GM23338 (cell line): ENCODE measurements around the gene MEP1A. TPM values are rescaled to one million over a fixed set of nuclear protein-coding genes. Genes with fewer than 3 reads are reported as not detected.

ENCODE experiments used
- ATAC-seq: fragments of 200-7000 bp; cut with Tn5 transposase; 3 replicates; pipeline ENCODE4 v1.9.1; 2020
- DNase-seq: peaks from one replicate; pipeline ENCODE4 v3.0.0-alpha.2; 2015; ENCODE audit warnings: low spot score
- H2AFZ ChIP-seq: fragments of 200-600 bp; sonication (generic); 2 replicates; pipeline ENCODE4 v1.8.0; 2016; ENCODE audit warnings: antibody characterized with exemption, mild to moderate bottlenecking, moderate library complexity
- H3F3A ChIP-seq: fragments of 200-600 bp; sonication (generic); replicated peaks from 2 replicates; pipeline ENCODE4 v1.8.0; 2017; ENCODE audit warnings: antibody characterized with exemption, mixed run types, low read depth
- H3K27ac ChIP-seq: fragments of 200-600 bp; sonication (generic); 2 replicates; pipeline ENCODE4 v1.6.1; 2016; ENCODE audit warnings: low read depth
- H3K27me3 ChIP-seq: fragments of 200-600 bp; sonication (generic); 2 replicates; pipeline ENCODE4 v1.8.0; 2016; ENCODE audit warnings: mild to moderate bottlenecking, mixed run types, moderate library complexity; ENCODE audit not compliant: insufficient read depth
- H3K36me3 ChIP-seq: fragments of 200-600 bp; sonication (generic); 2 replicates; pipeline ENCODE4 v1.8.0; 2016; ENCODE audit warnings: mild to moderate bottlenecking; ENCODE audit not compliant: insufficient read depth
- H3K4me1 ChIP-seq: fragments of 200-600 bp; sonication (generic); 2 replicates; pipeline ENCODE4 v1.8.0; 2016; ENCODE audit warnings: mild to moderate bottlenecking, moderate library complexity; ENCODE audit not compliant: insufficient read depth
- H3K4me2 ChIP-seq: fragments of 200-600 bp; sonication (generic); 2 replicates; pipeline ENCODE4 v1.7.1; 2017; ENCODE audit warnings: mixed run types
- H3K4me3 ChIP-seq: fragments of 200-600 bp; sonication (generic); 2 replicates; pipeline ENCODE4 v1.6.1; 2016; ENCODE audit warnings: mixed run types
- H3K79me2 ChIP-seq: fragments of 200-600 bp; sonication (generic); replicated peaks from 2 replicates; pipeline ENCODE4 v1.8.0; 2017; ENCODE audit warnings: mild to moderate bottlenecking; ENCODE audit not compliant: insufficient read depth
- H3K9me2 ChIP-seq: fragments of 200-600 bp; sonication (generic); 2 replicates; pipeline ENCODE4 v1.8.0; 2017; ENCODE audit not compliant: insufficient read depth
- H4K20me1 ChIP-seq: fragments of 200-600 bp; sonication (generic); replicated peaks from 2 replicates; pipeline ENCODE4 v1.8.0; 2017; ENCODE audit warnings: mild to moderate bottlenecking; ENCODE audit not compliant: insufficient read depth
- H3K27ac Mint-ChIP-seq: 2 replicates; pipeline ENCODE4 v1.8.0; 2020; ENCODE audit warnings: inconsistent platforms, mild to moderate bottlenecking, moderate library complexity, mixed read lengths
- H3K27me3 Mint-ChIP-seq: 3 replicates; pipeline ENCODE4 v1.8.0; 2022; ENCODE audit warnings: low read depth, mild to moderate bottlenecking, moderate library complexity, mixed read lengths, inconsistent platforms; ENCODE audit not compliant: insufficient read depth, poor library complexity
- H3K36me3 Mint-ChIP-seq: 3 replicates; pipeline ENCODE4 v1.8.0; 2021; ENCODE audit warnings: low read depth, mild to moderate bottlenecking, inconsistent platforms, moderate library complexity, mixed read lengths
- H3K4me1 Mint-ChIP-seq: 3 replicates; pipeline ENCODE4 v1.8.0; 2020; ENCODE audit warnings: mild to moderate bottlenecking, inconsistent platforms, mixed read lengths
- H3K4me3 Mint-ChIP-seq: 3 replicates; pipeline ENCODE4 v1.8.0; 2021; ENCODE audit warnings: moderate library complexity, mild to moderate bottlenecking, inconsistent platforms, mixed read lengths
- H3K9me3 Mint-ChIP-seq: 3 replicates; pipeline ENCODE4 v1.8.0; 2020; ENCODE audit warnings: moderate library complexity, mild to moderate bottlenecking, inconsistent platforms, mixed read lengths
- CREB1 ChIP-seq: fragments of 250-450 bp; sonication (Bioruptor Pico); IDR thresholded peaks from 2 replicates; pipeline ENCODE4 v1.5.0; 2020; ENCODE audit warnings: low read depth, mild to moderate bottlenecking, moderate library complexity
- CTCF ChIP-seq, 2 experiments: fragments of 200-600 bp in 1 of 2; sonication (generic) in 1 of 2; conservative IDR thresholded peaks; 2 replicates each; pipeline versions ENCODE4 v1.5.1 to v1.6.1; 2016 to 2017; ENCODE audit warnings: antibody characterized with exemption in 2 of 2, low read depth in 2 of 2, mild to moderate bottlenecking in 2 of 2, moderate library complexity in 1 of 2
- ETS1 ChIP-seq: IDR thresholded peaks from 2 replicates; pipeline ENCODE4 v1.6.1; 2016; ENCODE audit warnings: antibody characterized with exemption
- EZH2 ChIP-seq: fragments of 200-600 bp; sonication (generic); IDR thresholded peaks from one replicate; pipeline ENCODE4 v1.8.0; 2017; ENCODE audit warnings: antibody characterized with exemption, mild to moderate bottlenecking, low read depth; ENCODE audit not compliant: unreplicated experiment
- EZH2phosphoT487 ChIP-seq: fragments of 200-600 bp; sonication (generic); IDR thresholded peaks from one replicate; pipeline ENCODE4 v1.8.1; 2018; ENCODE audit warnings: antibody characterized with exemption; ENCODE audit not compliant: unreplicated experiment
- NANOG ChIP-seq: IDR thresholded peaks from 2 replicates; pipeline ENCODE4 v1.6.1; 2016; ENCODE audit warnings: antibody characterized with exemption, borderline replicate concordance
- POLR2AphosphoS5 ChIP-seq: IDR thresholded peaks from 2 replicates; pipeline ENCODE4 v1.6.1; 2016; ENCODE audit warnings: antibody characterized with exemption, low read depth
- REST ChIP-seq: IDR thresholded peaks from one replicate; pipeline ENCODE4 v1.6.1; 2018; ENCODE audit warnings: antibody characterized with exemption; ENCODE audit not compliant: unreplicated experiment
- STAT1 ChIP-seq: IDR thresholded peaks from one replicate; pipeline ENCODE4 v1.6.1; 2016; ENCODE audit warnings: antibody characterized with exemption; ENCODE audit not compliant: unreplicated experiment
- ZNF331 ChIP-seq: fragments of 250-450 bp; sonication (Bioruptor Pico); IDR thresholded peaks from 2 replicates; pipeline ENCODE4 v1.5.0; 2020; ENCODE audit warnings: low read depth, mild to moderate bottlenecking, moderate library complexity
- polyA plus RNA-seq: library from polyadenylated mRNA; unstranded; fragments of >200 nt; fragmentation: Nextera tagmentation; extraction: Ambion mirVana; gene quantifications from 2 replicates; pipeline ENCODE4 v1.2.1, GENCODE V29; 2016
- total RNA-seq: library from RNA; depleted of rRNA; stranded (reverse); fragments of >200 nt; shearing (Covaris generic); gene quantifications from 2 replicates; pipeline ENCODE4 v1.2.3, GENCODE V29; 2014

The MEP1A gene
- total and polyA plus RNA-seq, 2 experiments from 2014 or later, result not detected

- Histone ChIP-seq H3K9me2 (peaks cover 9% of the 10 kb centered on the region; the same call in 1 of the 2 replicates), H2AFZ (no peak overlapping the region), H3K27me3 (no peaks in the 10 kb centered on the region), H4K20me1 (no peaks in the 10 kb centered on the region), H3K79me2 (no peaks in the 10 kb centered on the region), H3K27ac (no peak overlapping the region), H3K4me3 (no peak overlapping the region), H3K4me2 (no peak overlapping the region), H3K4me1 (no peaks in the 10 kb centered on the region), H3K36me3 (no peaks in the 10 kb centered on the region), H3F3A (no peaks in the 10 kb centered on the region)
- H3K27me3 Mint-ChIP-seq, result no peaks in the 10 kb centered on the region
- no peaks in the 10 kb centered on the region for H3K36me3 Mint-ChIP-seq
- no peaks in the 10 kb centered on the region for H3K9me3 Mint-ChIP-seq
- no peak overlapping the region for H3K4me3 Mint-ChIP-seq
- ATAC-seq (no peak), DNase-seq (no peak)
- TF ChIP-seq CREB1 (CRISPR knock-in tag), result no peak
- TF ChIP-seq EZH2phosphoT487, result no peak
- TF ChIP-seq STAT1, result no peak
- no peak for TF ChIP-seq EZH2
- no peak for TF ChIP-seq POLR2AphosphoS5
- TF ChIP-seq REST, result no peak
- TF ChIP-seq ZNF331 (CRISPR knock-in tag), result no peak
- TF ChIP-seq ETS1, result no peak
- no peak for TF ChIP-seq CTCF (conservative IDR thresholded peaks at IDR 0.05; ENCODE audit: low read depth in 2 of 2)
- no peak overlapping the region for H3K27ac Mint-ChIP-seq
- no peaks in the 10 kb centered on the region for H3K4me1 Mint-ChIP-seq
Measured at GRCh38 chr6:46888031-46888430, 94.8 kb downstream of the MEP1A start.

GRCh38 chr6:46888578-46888977, 95.4 kb downstream of the MEP1A start:
- Histone ChIP-seq H3K4me2 (no peak overlapping the region), H3K27ac (no peak overlapping the region), H3F3A (no peaks in the 10 kb centered on the region), H3K79me2 (no peaks in the 10 kb centered on the region), H2AFZ (no peak overlapping the region), H4K20me1 (no peaks in the 10 kb centered on the region), H3K4me1 (no peaks in the 10 kb centered on the region), H3K9me2 (peaks cover 9% of the 10 kb centered on the region; the same call in 1 of the 2 replicates), H3K36me3 (no peaks in the 10 kb centered on the region), H3K27me3 (no peaks in the 10 kb centered on the region), H3K4me3 (no peak overlapping the region)
- no peak overlapping the region for H3K4me3 Mint-ChIP-seq
- ATAC-seq (no peak), DNase-seq (no peak)
- no peak for TF ChIP-seq ZNF331 (CRISPR knock-in tag)
- no peak for TF ChIP-seq EZH2
- no peak for TF ChIP-seq CREB1 (CRISPR knock-in tag)
- TF ChIP-seq CTCF (conservative IDR thresholded peaks at IDR 0.05; ENCODE audit: low read depth in 2 of 2), result no peak
- TF ChIP-seq STAT1, result no peak
- no peak for TF ChIP-seq POLR2AphosphoS5
- no peak for TF ChIP-seq NANOG
- no peaks in the 10 kb centered on the region for H3K27me3 Mint-ChIP-seq
- no peaks in the 10 kb centered on the region for H3K9me3 Mint-ChIP-seq
- no peaks in the 10 kb centered on the region for H3K4me1 Mint-ChIP-seq
- no peak overlapping the region for H3K27ac Mint-ChIP-seq
- H3K36me3 Mint-ChIP-seq, result no peaks in the 10 kb centered on the region
